OCI-LY7 (cell line): ENCODE data around the gene C12orf75. TPM values are rescaled to one million over a fixed set of nuclear protein-coding genes. Genes with fewer than 3 reads are reported as not detected.

Source experiments
- BruUV-seq: library from RNA; stranded (reverse); fragments of 400-500 nt; replicated peaks from 2 replicates; lab custom pipeline; 2021; lab: Mats Ljungman, UMichigan
- CTCF ChIA-PET: fragments of 300-600 bp; sonication (Branson Sonifier 250); formaldehyde crosslinking; loops from one replicate; lab custom pipeline; 2022; ENCODE audit warnings: antibody characterized with exemption; ENCODE audit not compliant: unreplicated experiment; lab: Charles Lee
- POLR2A ChIA-PET: fragments of 300-600 bp; sonication (Branson Sonifier 250); formaldehyde crosslinking; loops from one replicate; lab custom pipeline; 2022; ENCODE audit warnings: antibody characterized with exemption; lab: Charles Lee
- DNase-seq: peaks from one replicate; pipeline ENCODE4 v3.0.0-alpha.2; 2015; ENCODE audit warnings: low spot score
- H2AFZ ChIP-seq: fragments of 200-600 bp; sonication (generic), shearing (Covaris generic); 2 replicates; pipeline ENCODE4 v1.6.1; 2014; ENCODE audit warnings: mild to moderate bottlenecking, antibody characterized with exemption, low read length, moderate library complexity
- H3K27ac ChIP-seq: fragments of 200-600 bp; sonication (generic); 2 replicates; pipeline ENCODE4 v1.5.1; 2014; ENCODE audit warnings: mixed run types, low read depth, mild to moderate bottlenecking, moderate library complexity, low read length, inconsistent platforms; ENCODE audit not compliant: poor library complexity, severe bottlenecking
- H3K36me3 ChIP-seq: fragments of 200-600 bp; sonication (generic); 2 replicates; pipeline ENCODE4 v1.6.1; 2014; ENCODE audit warnings: mild to moderate bottlenecking, antibody characterized with exemption, low read length, moderate library complexity, mixed read lengths; ENCODE audit not compliant: insufficient read depth
- H3K4me1 ChIP-seq: fragments of 200-600 bp; sonication (generic); 2 replicates; pipeline ENCODE4 v1.5.1; 2014; ENCODE audit warnings: mild to moderate bottlenecking, low read length; ENCODE audit not compliant: insufficient read depth, poor library complexity, severe bottlenecking
- H3K4me2 ChIP-seq: fragments of 200-600 bp; sonication (generic); 2 replicates; pipeline ENCODE4 v1.6.1; 2014; ENCODE audit warnings: mild to moderate bottlenecking, low read length
- H3K4me3 ChIP-seq: fragments of 200-600 bp; sonication (generic); 2 replicates; pipeline ENCODE4 v1.5.1; 2014; ENCODE audit warnings: mild to moderate bottlenecking, low read depth, low read length; ENCODE audit not compliant: poor library complexity, severe bottlenecking
- H3K79me2 ChIP-seq: fragments of 200-600 bp; sonication (generic); 2 replicates; pipeline ENCODE4 v1.6.1; 2016; ENCODE audit warnings: low read depth, mild to moderate bottlenecking, low read length, moderate library complexity, mixed read lengths; ENCODE audit not compliant: insufficient read depth
- H3K9me2 ChIP-seq: fragments of 200-600 bp; sonication (generic); 2 replicates; pipeline ENCODE4 v1.6.1; 2016; ENCODE audit warnings: mild to moderate bottlenecking, low read length, mixed read lengths; ENCODE audit not compliant: insufficient read depth
- H3K9me3 ChIP-seq: fragments of 200-600 bp; sonication (generic); 2 replicates; pipeline ENCODE4 v1.6.1; 2014; ENCODE audit warnings: mild to moderate bottlenecking, mixed run types, low read length, mixed read lengths
- H4K20me1 ChIP-seq: fragments of 200-600 bp; sonication (generic); 2 replicates; pipeline ENCODE4 v1.6.1; 2014; ENCODE audit warnings: mild to moderate bottlenecking, antibody characterized with exemption, low read length, moderate library complexity, mixed read lengths; ENCODE audit not compliant: insufficient read depth
- EZH2phosphoT487 ChIP-seq: fragments of 200-600 bp; sonication (generic); IDR thresholded peaks from 2 replicates; pipeline ENCODE4 v1.6.1; 2018; ENCODE audit warnings: low read depth, borderline replicate concordance, mild to moderate bottlenecking, mixed run types, antibody characterized with exemption, low read length, moderate library complexity, mixed read lengths
- intact Hi-C: fragments of 100-400 bp; cut with micrococcal nuclease; formaldehyde crosslinking; loops from one replicate; pipeline ENCODE4 v1.10.0; 2022; ENCODE audit not compliant: unreplicated experiment
- total RNA-seq, 2 experiments: library from RNA; depleted of rRNA in 1 of 2; stranded (reverse); fragments of >200 nt in 1 of 2; shearing (Covaris generic) in 1 of 2; gene quantifications; 2 replicates each; pipeline ENCODE4 v1.2.3, GENCODE V29; 2014 to 2022
- TF ChIP-seq, protein P1 (sequence below): fragments of 200-600 bp; sonication (generic); conservative IDR thresholded peaks from 2 replicates; pipeline ENCODE4 v1.5.1; 2014; ENCODE audit warnings: mild to moderate bottlenecking, antibody characterized with exemption, low read length, moderate library complexity, mixed read lengths

C12orf75 gene
- total RNA-seq, 2 experiments from 2014 or later = 147 to 505 TPM

GRCh38 chr12:105382771-105383622 is 52.5 kb downstream of the C12orf75 start:
- TF ChIP-seq, protein P1, sequence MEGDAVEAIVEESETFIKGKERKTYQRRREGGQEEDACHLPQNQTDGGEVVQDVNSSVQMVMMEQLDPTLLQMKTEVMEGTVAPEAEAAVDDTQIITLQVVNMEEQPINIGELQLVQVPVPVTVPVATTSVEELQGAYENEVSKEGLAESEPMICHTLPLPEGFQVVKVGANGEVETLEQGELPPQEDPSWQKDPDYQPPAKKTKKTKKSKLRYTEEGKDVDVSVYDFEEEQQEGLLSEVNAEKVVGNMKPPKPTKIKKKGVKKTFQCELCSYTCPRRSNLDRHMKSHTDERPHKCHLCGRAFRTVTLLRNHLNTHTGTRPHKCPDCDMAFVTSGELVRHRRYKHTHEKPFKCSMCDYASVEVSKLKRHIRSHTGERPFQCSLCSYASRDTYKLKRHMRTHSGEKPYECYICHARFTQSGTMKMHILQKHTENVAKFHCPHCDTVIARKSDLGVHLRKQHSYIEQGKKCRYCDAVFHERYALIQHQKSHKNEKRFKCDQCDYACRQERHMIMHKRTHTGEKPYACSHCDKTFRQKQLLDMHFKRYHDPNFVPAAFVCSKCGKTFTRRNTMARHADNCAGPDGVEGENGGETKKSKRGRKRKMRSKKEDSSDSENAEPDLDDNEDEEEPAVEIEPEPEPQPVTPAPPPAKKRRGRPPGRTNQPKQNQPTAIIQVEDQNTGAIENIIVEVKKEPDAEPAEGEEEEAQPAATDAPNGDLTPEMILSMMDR = peak; percentile 97
- TF ChIP-seq EZH2phosphoT487 = no peak
- H3K79me2 ChIP-seq = no peaks in the 10 kb centered on the region
- POLR2A ChIA-PET = interaction anchor here (0.6 to 1.8 kb wide), 4 partner anchors 62 to 329 kb away, joined by 3 to 8 read pairs (median 4); no protein-coding TSS in a partner anchor

GRCh38 chr12:105384220-105384619 is 53.7 kb downstream of the C12orf75 start:
- TF ChIP-seq EZH2phosphoT487 = no peak
- TF ChIP-seq, protein P1 = no peak
- H3K4me3 ChIP-seq = no peak overlapping the region
- intact Hi-C loops = loop anchor here (5.0 kb wide), 1 partner anchor 212 kb away; no protein-coding TSS in a partner anchor
- no peak overlapping the region for H3K27ac ChIP-seq
- H3K4me1 ChIP-seq = peaks cover 9% of the 10 kb centered on the region
- H3K9me2 ChIP-seq = no peaks in the 10 kb centered on the region
- no peaks in the 10 kb centered on the region for H3K79me2 ChIP-seq
- H3K4me2 ChIP-seq = no peak overlapping the region
- H2AFZ ChIP-seq = no peak overlapping the region
- H3K9me3 ChIP-seq = no peaks in the 10 kb centered on the region
- DNase-seq = no peak
- no peaks in the 10 kb centered on the region for H3K36me3 ChIP-seq
- no TSS peak for BruUV-seq
- H4K20me1 ChIP-seq = no peaks in the 10 kb centered on the region
- POLR2A ChIA-PET = interaction anchor here (0.6 to 1.8 kb wide), 3 partner anchors 10 to 64 kb away, joined by 5 to 8 read pairs (median 5); no protein-coding TSS in a partner anchor
- CTCF ChIA-PET = interaction anchor here (0.8 kb wide), 1 partner anchor 65 kb away, joined by 3 read pairs; no protein-coding TSS in a partner anchor

More at GRCh38 chr12:105382771-105383622, 52.5 kb downstream of the C12orf75 start:
- BruUV-seq = no TSS peak
- peak; percentile 75 for DNase-seq
- CTCF ChIA-PET = interaction anchor here (1.3 kb wide), 1 partner anchor 62 kb away, joined by 7 read pairs; no protein-coding TSS in a partner anchor
- intact Hi-C loops = loop anchor here (1.0 to 5.0 kb wide), 3 partner anchors 62 to 211 kb away; no protein-coding TSS in a partner anchor
- H3K27ac ChIP-seq = no peak overlapping the region
- peak overlapping the region; percentile 49; the same call in 1 of the 2 replicates for H2AFZ ChIP-seq
- H3K4me3 ChIP-seq = no peak overlapping the region
- no peaks in the 10 kb centered on the region for H3K36me3 ChIP-seq
- H3K9me2 ChIP-seq = no peaks in the 10 kb centered on the region
- H3K4me1 ChIP-seq = peaks cover 9% of the 10 kb centered on the region
- H4K20me1 ChIP-seq = no peaks in the 10 kb centered on the region
- peak overlapping the region; percentile 49 for H3K4me2 ChIP-seq
- no peaks in the 10 kb centered on the region for H3K9me3 ChIP-seq
